H9 (cell line): ENCODE results near the gene ANKRD13A. TPM values are rescaled to one million over a fixed set of nuclear protein-coding genes. Genes with fewer than 3 reads are reported as not detected.

Source experiments
- DNase-seq: peaks from one replicate; pipeline ENCODE4 v3.0.0-alpha.2; 2017
- H2AFZ ChIP-seq: one replicate; pipeline ENCODE4 v1.6.1; 2013; ENCODE audit warnings: mild to moderate bottlenecking, low read length, control low read depth, moderate library complexity
- H2AK5ac ChIP-seq: 2 replicates; pipeline ENCODE4 v1.6.1; 2013; ENCODE audit warnings: low read length, control low read depth, mixed read lengths; ENCODE audit not compliant: insufficient read length
- H2BK120ac ChIP-seq: one replicate; pipeline ENCODE4 v1.6.1; 2013; ENCODE audit warnings: low read depth, mild to moderate bottlenecking, low read length, control low read depth, inconsistent platforms; ENCODE audit not compliant: poor library complexity, severe bottlenecking
- H2BK12ac ChIP-seq: 2 replicates; pipeline ENCODE4 v1.6.1; 2013; ENCODE audit warnings: low read length, control low read depth, mixed read lengths, low read depth; ENCODE audit not compliant: insufficient read length
- H2BK15ac ChIP-seq: 2 replicates; pipeline ENCODE4 v1.6.1; 2013; ENCODE audit warnings: low read depth, low read length, control low read depth
- H2BK20ac ChIP-seq: one replicate; pipeline ENCODE4 v1.6.1; 2013; ENCODE audit warnings: low read depth, mild to moderate bottlenecking, low read length, control low read depth, inconsistent platforms; ENCODE audit not compliant: poor library complexity, severe bottlenecking
- H2BK5ac ChIP-seq: 2 replicates; pipeline ENCODE4 v1.6.1; 2013; ENCODE audit warnings: low read length, control low read depth, mixed read lengths; ENCODE audit not compliant: insufficient read length
- H3K14ac ChIP-seq: 2 replicates; pipeline ENCODE4 v1.6.1; 2013; ENCODE audit warnings: low read length, control low read depth; ENCODE audit not compliant: insufficient read depth
- H3K18ac ChIP-seq: 2 replicates; pipeline ENCODE4 v1.6.1; 2013; ENCODE audit warnings: low read depth, mild to moderate bottlenecking, mixed read lengths, low read length, control low read depth; ENCODE audit not compliant: insufficient read length
- H3K23ac ChIP-seq: 2 replicates; pipeline ENCODE4 v1.6.1; 2013; ENCODE audit warnings: low read length, control low read depth, mixed read lengths, low read depth; ENCODE audit not compliant: insufficient read length
- H3K23me2 ChIP-seq: 2 replicates; pipeline ENCODE4 v1.6.1; 2013; ENCODE audit warnings: low read depth, mild to moderate bottlenecking, mixed read lengths, low read length, control low read depth; ENCODE audit not compliant: insufficient read length, poor library complexity, severe bottlenecking
- H3K27ac ChIP-seq: 2 replicates; pipeline ENCODE4 v1.5.1; 2013; ENCODE audit warnings: low read length, control low read depth, mixed read lengths, low read depth; ENCODE audit not compliant: insufficient read length
- H3K27me3 ChIP-seq: 2 replicates; pipeline ENCODE4 v1.6.1; 2013; ENCODE audit warnings: low read length, control low read depth, inconsistent platforms; ENCODE audit not compliant: insufficient read depth
- H3K4ac ChIP-seq: 2 replicates; pipeline ENCODE4 v1.6.1; 2013; ENCODE audit warnings: low read depth, mild to moderate bottlenecking, control low read depth, inconsistent platforms, low read length, moderate library complexity
- H3K4me1 ChIP-seq: 2 replicates; pipeline ENCODE4 v1.6.1; 2013; ENCODE audit warnings: low read length, control low read depth, inconsistent platforms; ENCODE audit not compliant: insufficient read depth
- H3K4me2 ChIP-seq: 2 replicates; pipeline ENCODE4 v1.6.1; 2013; ENCODE audit warnings: low read length, control low read depth, mixed read lengths; ENCODE audit not compliant: insufficient read length, insufficient read depth
- H3K56ac ChIP-seq: 2 replicates; pipeline ENCODE4 v1.6.1; 2013; ENCODE audit warnings: low read depth, mild to moderate bottlenecking, mixed read lengths, low read length, control low read depth; ENCODE audit not compliant: insufficient read length
- H3K79me1 ChIP-seq: 2 replicates; pipeline ENCODE4 v1.6.1; 2013; ENCODE audit warnings: low read depth, mild to moderate bottlenecking, moderate library complexity, low read length, control low read depth, inconsistent platforms; ENCODE audit not compliant: insufficient read depth, poor library complexity, severe bottlenecking
- H3K79me2 ChIP-seq: 2 replicates; pipeline ENCODE4 v1.6.1; 2013; ENCODE audit warnings: low read length, control low read depth, inconsistent platforms; ENCODE audit not compliant: insufficient read depth
- H3K9ac ChIP-seq: 2 replicates; pipeline ENCODE4 v1.6.1; 2013; ENCODE audit warnings: low read length, control low read depth, mixed read lengths; ENCODE audit not compliant: insufficient read length; ENCODE audit errors: extremely low read depth
- H3K9me3 ChIP-seq: one replicate; pipeline ENCODE4 v1.6.1; 2013; ENCODE audit warnings: low read depth, low read length, inconsistent platforms; ENCODE audit not compliant: control insufficient read depth
- H3T11ph ChIP-seq: one replicate; pipeline ENCODE4 v1.6.1; 2013; ENCODE audit warnings: mild to moderate bottlenecking, low read length, control low read depth, inconsistent platforms
- H4K20me1 ChIP-seq: one replicate; pipeline ENCODE4 v1.6.1; 2013; ENCODE audit not compliant: control insufficient read depth, insufficient read length, insufficient read depth
- H4K5ac ChIP-seq: 2 replicates; pipeline ENCODE4 v1.6.1; 2013; ENCODE audit warnings: low read depth, mild to moderate bottlenecking, mixed read lengths, low read length, control low read depth; ENCODE audit not compliant: insufficient read length
- H4K8ac ChIP-seq: replicated peaks from 2 replicates; pipeline ENCODE4 v1.6.1; 2013; ENCODE audit warnings: low read length, control low read depth, mixed read lengths, low read depth; ENCODE audit not compliant: insufficient read length
- H4K91ac ChIP-seq: 2 replicates; pipeline ENCODE4 v1.6.1; 2013; ENCODE audit warnings: low read depth, mild to moderate bottlenecking, moderate library complexity, mixed read lengths, low read length, control low read depth; ENCODE audit not compliant: insufficient read length
- H3K27ac Mint-ChIP-seq, 3 experiments: 2 replicates in 2 of 3; 3 replicates in 1 of 3; pipeline ENCODE4 v1.8.0; 2020 to 2021; ENCODE audit warnings: mixed read lengths in 3 of 3, mild to moderate bottlenecking in 1 of 3, moderate library complexity in 1 of 3
- H3K27me3 Mint-ChIP-seq: 2 replicates; pipeline ENCODE4 v1.8.0; 2021; ENCODE audit warnings: low read depth, mild to moderate bottlenecking, moderate library complexity, mixed read lengths
- H3K36me3 Mint-ChIP-seq, 3 experiments: 2 replicates in 2 of 3; 3 replicates in 1 of 3; pipeline ENCODE4 v1.8.0; 2020 to 2021; ENCODE audit warnings: low read depth in 3 of 3, mixed read lengths in 3 of 3; ENCODE audit not compliant: insufficient read depth in 1 of 3
- H3K4me1 Mint-ChIP-seq, 2 experiments: 2 replicates each; pipeline ENCODE4 v1.8.0; 2020; ENCODE audit warnings: mixed read lengths in 2 of 2
- H3K4me3 Mint-ChIP-seq, 2 experiments: 2 replicates in 1 of 2; 3 replicates in 1 of 2; pipeline ENCODE4 v1.8.0; 2020 to 2021; ENCODE audit warnings: mild to moderate bottlenecking in 2 of 2, mixed read lengths in 2 of 2, moderate library complexity in 1 of 2
- H3K9me3 Mint-ChIP-seq, 2 experiments: 2 replicates in 1 of 2; 3 replicates in 1 of 2; pipeline ENCODE4 v1.8.0; 2020; ENCODE audit warnings: mild to moderate bottlenecking in 2 of 2, mixed read lengths in 2 of 2, moderate library complexity in 1 of 2
- WGBS: extraction: QIAGEN DNeasy Blood & Tissue Kit; methylation state at CpG from one replicate; pipeline ENCODE4 v1.1.7; 2013; ENCODE audit warnings: missing lambda C conversion rate, low lambda C conversion rate, mixed read lengths; ENCODE audit not compliant: insufficient read length; ENCODE audit errors: extremely low coverage; 5-methylcytosine and 5-hydroxymethylcytosine counted together
- total RNA-seq: library from RNA; stranded (reverse); gene quantifications from 2 replicates; pipeline ENCODE4 v1.2.1, GENCODE V29; 2021
- TF ChIP-seq, protein P1 (sequence below): fragments of 200-600 bp; sonication (generic); conservative IDR thresholded peaks from 3 replicates; pipeline ENCODE4 v1.8.0; 2021; ENCODE audit warnings: antibody characterized with exemption, mild to moderate bottlenecking

Gene ANKRD13A
- total RNA-seq, 1 experiment from 2014 or later = 18.0 TPM

DNA sequence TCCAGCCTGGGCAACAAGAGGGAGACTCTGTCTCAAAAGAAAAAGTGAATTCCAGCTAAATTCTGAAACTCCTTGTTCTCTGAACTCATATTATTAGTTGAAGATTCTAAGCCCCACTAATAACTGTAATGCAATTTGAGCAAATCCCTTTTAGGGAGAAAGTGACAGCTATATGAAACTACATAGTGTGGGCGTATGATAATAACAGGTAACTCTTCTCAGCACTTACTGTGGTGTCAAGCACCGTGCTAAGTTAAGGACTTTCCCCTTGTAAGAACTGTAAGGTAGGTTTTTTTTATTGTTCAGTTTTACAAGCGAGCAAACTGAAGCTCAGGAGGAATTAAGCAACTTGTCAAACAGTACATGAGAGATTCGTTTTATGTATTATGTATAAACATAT is 5.4 kb downstream of the ANKRD13A start:
- no peak overlapping the region for H2AK5ac ChIP-seq
- no peak overlapping the region for H2BK12ac ChIP-seq
- H3K79me1 ChIP-seq = no peaks in the 10 kb centered on the region
- no peaks in the 10 kb centered on the region; a peak in 1 of 5 replicates for H3K9me3 Mint-ChIP-seq
- H3K9ac ChIP-seq = no peak overlapping the region
- H3K27ac ChIP-seq = no peak overlapping the region
- no peak overlapping the region for H2AFZ ChIP-seq
- no peak overlapping the region for H3K4ac ChIP-seq
- no peak overlapping the region for H4K91ac ChIP-seq
- H3K23ac ChIP-seq = no peak overlapping the region
- H4K8ac ChIP-seq = no peak overlapping the region
- no peak overlapping the region for H2BK20ac ChIP-seq
- H2BK5ac ChIP-seq = no peak overlapping the region
- H3K56ac ChIP-seq = no peak overlapping the region
- no peaks in the 10 kb centered on the region; the same call in 1 of the 2 replicates for H3K79me2 ChIP-seq
- WGBS = no CpG with 5 or more reads among the region's 4 CpGs
- H3K4me3 Mint-ChIP-seq = no peak overlapping the region
- no peak overlapping the region for H4K5ac ChIP-seq
- no peaks in the 10 kb centered on the region; a peak in 2 of 7 replicates for H3K36me3 Mint-ChIP-seq
- no peaks in the 10 kb centered on the region; the same call in 1 of the 2 replicates for H3K4me1 ChIP-seq
- no peak overlapping the region for H3T11ph ChIP-seq
- peaks cover 3% of the 10 kb centered on the region for H4K20me1 ChIP-seq
- H3K14ac ChIP-seq = no peak overlapping the region
- no peak overlapping the region for H2BK15ac ChIP-seq
- TF ChIP-seq, protein P1, sequence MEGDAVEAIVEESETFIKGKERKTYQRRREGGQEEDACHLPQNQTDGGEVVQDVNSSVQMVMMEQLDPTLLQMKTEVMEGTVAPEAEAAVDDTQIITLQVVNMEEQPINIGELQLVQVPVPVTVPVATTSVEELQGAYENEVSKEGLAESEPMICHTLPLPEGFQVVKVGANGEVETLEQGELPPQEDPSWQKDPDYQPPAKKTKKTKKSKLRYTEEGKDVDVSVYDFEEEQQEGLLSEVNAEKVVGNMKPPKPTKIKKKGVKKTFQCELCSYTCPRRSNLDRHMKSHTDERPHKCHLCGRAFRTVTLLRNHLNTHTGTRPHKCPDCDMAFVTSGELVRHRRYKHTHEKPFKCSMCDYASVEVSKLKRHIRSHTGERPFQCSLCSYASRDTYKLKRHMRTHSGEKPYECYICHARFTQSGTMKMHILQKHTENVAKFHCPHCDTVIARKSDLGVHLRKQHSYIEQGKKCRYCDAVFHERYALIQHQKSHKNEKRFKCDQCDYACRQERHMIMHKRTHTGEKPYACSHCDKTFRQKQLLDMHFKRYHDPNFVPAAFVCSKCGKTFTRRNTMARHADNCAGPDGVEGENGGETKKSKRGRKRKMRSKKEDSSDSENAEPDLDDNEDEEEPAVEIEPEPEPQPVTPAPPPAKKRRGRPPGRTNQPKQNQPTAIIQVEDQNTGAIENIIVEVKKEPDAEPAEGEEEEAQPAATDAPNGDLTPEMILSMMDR = no peak
- H3K27me3 Mint-ChIP-seq = peaks cover 12% of the 10 kb centered on the region
- no peak overlapping the region for H3K4me2 ChIP-seq
- no peak overlapping the region for H2BK120ac ChIP-seq
- DNase-seq = no peak
- no peaks in the 10 kb centered on the region for H3K9me3 ChIP-seq
- H3K18ac ChIP-seq = no peak overlapping the region
- peaks cover 7% of the 10 kb centered on the region in 2 experiments for H3K4me1 Mint-ChIP-seq
- H3K23me2 ChIP-seq = peaks cover 5% of the 10 kb centered on the region
- no peaks in the 10 kb centered on the region for H3K27me3 ChIP-seq
- H3K27ac Mint-ChIP-seq = no peak overlapping the region
